OCI-LY7 (cell line): Measurements from ENCODE around the gene DCTN5.

Experiments
- EZH2phosphoT487 ChIP-seq: fragments of 200-600 bp; sonication (generic); IDR thresholded peaks from 2 replicates; pipeline ENCODE4 v1.6.1; 2018; ENCODE audit warnings: low read depth, borderline replicate concordance, mild to moderate bottlenecking, mixed run types, antibody characterized with exemption, low read length, moderate library complexity, mixed read lengths
- TF ChIP-seq, protein P1 (sequence below): fragments of 200-600 bp; sonication (generic); conservative IDR thresholded peaks from 2 replicates; pipeline ENCODE4 v1.5.1; 2014; ENCODE audit warnings: mild to moderate bottlenecking, antibody characterized with exemption, low read length, moderate library complexity, mixed read lengths

DNA sequence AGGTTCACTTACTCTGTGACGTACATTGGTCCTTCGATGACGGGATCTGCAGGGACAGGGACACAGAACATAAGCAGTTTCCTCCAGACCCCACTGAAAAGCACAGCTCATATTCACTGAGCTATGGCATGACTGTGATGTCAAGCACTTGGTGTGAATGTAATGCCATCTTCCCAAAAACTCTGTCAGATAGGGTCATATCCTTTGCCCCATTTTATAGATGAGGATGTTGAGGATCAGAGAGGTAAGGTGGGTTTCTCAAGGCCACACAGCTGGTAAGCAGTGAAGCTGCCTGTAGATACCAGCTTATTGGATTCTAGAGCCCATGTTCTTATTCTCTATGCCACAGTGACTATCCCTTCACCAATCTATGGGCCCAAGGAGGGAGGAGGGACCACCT is 69.2 kb downstream of the DCTN5 start:
- TF ChIP-seq, protein P1, sequence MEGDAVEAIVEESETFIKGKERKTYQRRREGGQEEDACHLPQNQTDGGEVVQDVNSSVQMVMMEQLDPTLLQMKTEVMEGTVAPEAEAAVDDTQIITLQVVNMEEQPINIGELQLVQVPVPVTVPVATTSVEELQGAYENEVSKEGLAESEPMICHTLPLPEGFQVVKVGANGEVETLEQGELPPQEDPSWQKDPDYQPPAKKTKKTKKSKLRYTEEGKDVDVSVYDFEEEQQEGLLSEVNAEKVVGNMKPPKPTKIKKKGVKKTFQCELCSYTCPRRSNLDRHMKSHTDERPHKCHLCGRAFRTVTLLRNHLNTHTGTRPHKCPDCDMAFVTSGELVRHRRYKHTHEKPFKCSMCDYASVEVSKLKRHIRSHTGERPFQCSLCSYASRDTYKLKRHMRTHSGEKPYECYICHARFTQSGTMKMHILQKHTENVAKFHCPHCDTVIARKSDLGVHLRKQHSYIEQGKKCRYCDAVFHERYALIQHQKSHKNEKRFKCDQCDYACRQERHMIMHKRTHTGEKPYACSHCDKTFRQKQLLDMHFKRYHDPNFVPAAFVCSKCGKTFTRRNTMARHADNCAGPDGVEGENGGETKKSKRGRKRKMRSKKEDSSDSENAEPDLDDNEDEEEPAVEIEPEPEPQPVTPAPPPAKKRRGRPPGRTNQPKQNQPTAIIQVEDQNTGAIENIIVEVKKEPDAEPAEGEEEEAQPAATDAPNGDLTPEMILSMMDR: no peak
- no peak for TF ChIP-seq EZH2phosphoT487
